Measurements from ENCODE around the gene TBC1D5. TPM values are rescaled to one million over a fixed set of nuclear protein-coding genes. Genes with fewer than 3 reads are reported as not detected.

The TBC1D5 gene
- polyA plus RNA-seq, 2 donors: 4.5 to 6.7 TPM

GRCh38 chr3:17553080-17553479 lies 189.4 kb downstream of the TBC1D5 start:
- Histone ChIP-seq H3K9me3 (ENCODE audit: control insufficient read depth in 2 of 2, insufficient read depth in 1 of 2, low read depth in 1 of 2, low read length in 1 of 2) (no peaks in the 10 kb centered on the region), H3K4me3 (ENCODE audit: low read depth in 1 of 2, low read length in 2 of 2) (no peak overlapping the region), H3K4me1 (ENCODE audit: control insufficient read depth in 2 of 2, insufficient read depth in 2 of 2, low read length in 1 of 2) (no peaks in the 10 kb centered on the region), H3K36me3 (ENCODE audit: control insufficient read depth in 2 of 2, insufficient read depth in 2 of 2, low read length in 1 of 2) (no peaks in the 10 kb centered on the region), H3K27ac (ENCODE audit: low read depth in 2 of 2, low read length in 1 of 2) (no peak overlapping the region), H3K27me3 (ENCODE audit: control insufficient read depth in 1 of 2, insufficient read depth in 2 of 2, low read length in 2 of 2) (no peaks in the 10 kb centered on the region)
- WGBS, 2 donors: 57 to 81% methylated on average over 1 of the region's 1 CpG

- Histone ChIP-seq H3K9me3 (ENCODE audit: control insufficient read depth in 2 of 2, insufficient read depth in 1 of 2, low read depth in 1 of 2, low read length in 1 of 2) (no peaks in the 10 kb centered on the region), H3K27me3 (ENCODE audit: control insufficient read depth in 1 of 2, insufficient read depth in 2 of 2, low read length in 2 of 2) (no peaks in the 10 kb centered on the region), H3K27ac (ENCODE audit: low read depth in 2 of 2, low read length in 1 of 2) (no peak overlapping the region), H3K4me3 (ENCODE audit: low read depth in 1 of 2, low read length in 2 of 2) (no peak overlapping the region), H3K36me3 (ENCODE audit: control insufficient read depth in 2 of 2, insufficient read depth in 2 of 2, low read length in 1 of 2) (no peaks in the 10 kb centered on the region), H3K4me1 (ENCODE audit: control insufficient read depth in 2 of 2, insufficient read depth in 2 of 2, low read length in 1 of 2) (no peaks in the 10 kb centered on the region)
Observed at GRCh38 chr3:17552351-17552750, 190.1 kb downstream of the TBC1D5 start.

GRCh38 chr3:17551895-17552294 lies 190.5 kb downstream of the TBC1D5 start:
- Histone ChIP-seq H3K4me3 (ENCODE audit: low read depth in 1 of 2, low read length in 2 of 2) (no peak overlapping the region), H3K27ac (ENCODE audit: low read depth in 2 of 2, low read length in 1 of 2) (no peak overlapping the region), H3K9me3 (ENCODE audit: control insufficient read depth in 2 of 2, insufficient read depth in 1 of 2, low read depth in 1 of 2, low read length in 1 of 2) (no peaks in the 10 kb centered on the region), H3K27me3 (ENCODE audit: control insufficient read depth in 1 of 2, insufficient read depth in 2 of 2, low read length in 2 of 2) (no peaks in the 10 kb centered on the region), H3K4me1 (ENCODE audit: control insufficient read depth in 2 of 2, insufficient read depth in 2 of 2, low read length in 1 of 2) (no peaks in the 10 kb centered on the region), H3K36me3 (ENCODE audit: control insufficient read depth in 2 of 2, insufficient read depth in 2 of 2, low read length in 1 of 2) (no peaks in the 10 kb centered on the region)
- WGBS, 2 donors: 82 to 86% methylated on average over 1 of the region's 1 CpG

DNA sequence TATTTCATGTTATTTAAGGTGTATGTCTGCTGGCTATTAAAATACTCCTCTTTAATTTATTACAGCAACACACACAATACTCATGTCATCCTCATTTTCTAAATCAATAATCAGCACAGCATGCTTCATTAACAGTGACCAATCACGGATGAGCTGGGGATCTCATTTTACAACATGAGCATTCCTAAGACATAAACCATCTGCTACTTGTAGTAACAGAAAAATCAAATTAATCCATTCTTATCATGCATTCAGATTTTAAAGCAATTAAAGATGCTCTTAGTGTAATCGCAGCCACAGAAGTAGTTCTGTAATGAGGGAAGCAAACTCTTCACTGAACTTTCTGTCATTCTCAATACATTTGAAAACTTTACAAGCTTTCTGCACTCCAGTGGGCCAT lies 191.1 kb downstream of the TBC1D5 start:
- H3K9me3 ChIP-seq (ENCODE audit: control insufficient read depth in 2 of 2, insufficient read depth in 1 of 2, low read depth in 1 of 2, low read length in 1 of 2): no peaks in the 10 kb centered on the region
- WGBS, 2 donors: 73 to 82% methylated on average over 2 of the region's 2 CpGs
- H3K36me3 ChIP-seq (ENCODE audit: control insufficient read depth in 2 of 2, insufficient read depth in 2 of 2, low read length in 1 of 2): no peaks in the 10 kb centered on the region
- H3K27ac ChIP-seq (ENCODE audit: low read depth in 2 of 2, low read length in 1 of 2): no peak overlapping the region
- H3K4me1 ChIP-seq (ENCODE audit: control insufficient read depth in 2 of 2, insufficient read depth in 2 of 2, low read length in 1 of 2): no peaks in the 10 kb centered on the region
- H3K27me3 ChIP-seq (ENCODE audit: control insufficient read depth in 1 of 2, insufficient read depth in 2 of 2, low read length in 2 of 2): no peaks in the 10 kb centered on the region
- no peak overlapping the region for H3K4me3 ChIP-seq (ENCODE audit: low read depth in 1 of 2, low read length in 2 of 2)

- Histone ChIP-seq H3K4me1 (ENCODE audit: control insufficient read depth in 2 of 2, insufficient read depth in 2 of 2, low read length in 1 of 2) (no peaks in the 10 kb centered on the region), H3K9me3 (ENCODE audit: control insufficient read depth in 2 of 2, insufficient read depth in 1 of 2, low read depth in 1 of 2, low read length in 1 of 2) (no peaks in the 10 kb centered on the region), H3K4me3 (ENCODE audit: low read depth in 1 of 2, low read length in 2 of 2) (no peak overlapping the region), H3K27me3 (ENCODE audit: control insufficient read depth in 1 of 2, insufficient read depth in 2 of 2, low read length in 2 of 2) (no peaks in the 10 kb centered on the region), H3K36me3 (ENCODE audit: control insufficient read depth in 2 of 2, insufficient read depth in 2 of 2, low read length in 1 of 2) (no peaks in the 10 kb centered on the region), H3K27ac (ENCODE audit: low read depth in 2 of 2, low read length in 1 of 2) (no peak overlapping the region)
Observed at GRCh38 chr3:17550624-17551023, 191.8 kb downstream of the TBC1D5 start.

DNA sequence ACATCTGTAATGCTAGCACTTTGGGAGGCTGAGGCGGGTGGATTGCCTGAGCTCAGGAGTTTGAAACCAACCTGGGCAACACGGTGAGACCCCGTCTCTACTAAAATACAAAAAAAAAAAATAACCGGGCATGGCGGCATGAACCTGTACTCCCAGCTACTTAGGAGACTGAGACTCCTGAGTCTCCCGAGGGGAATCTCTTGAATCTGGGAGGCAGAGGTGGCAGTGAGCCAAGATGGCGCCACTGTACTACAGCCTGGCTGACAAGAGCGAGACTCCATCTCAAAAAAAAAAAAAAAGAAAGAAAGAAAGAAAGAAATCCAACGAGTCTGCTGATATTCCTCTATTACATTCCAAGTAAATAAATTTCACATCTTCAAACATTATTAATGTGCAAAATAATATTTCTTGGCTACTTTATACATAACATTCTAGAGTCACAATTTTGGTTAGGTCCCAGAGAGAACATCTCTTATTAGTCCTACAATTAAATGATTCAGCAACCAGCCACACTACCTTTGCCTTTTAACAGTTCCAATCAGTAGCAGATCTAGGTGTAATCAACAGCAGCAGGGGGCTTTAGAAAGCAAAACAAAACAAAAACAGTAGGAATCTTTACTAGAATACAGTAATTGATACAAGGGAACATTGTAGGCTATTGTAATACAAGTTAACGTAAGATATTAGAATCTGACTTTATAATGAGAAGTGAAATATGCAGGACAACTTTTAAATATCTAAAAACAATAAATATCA lies 195.8 kb downstream of the TBC1D5 start:
- Histone ChIP-seq H3K27ac (ENCODE audit: low read depth in 2 of 2, low read length in 1 of 2) (no peak overlapping the region), H3K27me3 (ENCODE audit: control insufficient read depth in 1 of 2, insufficient read depth in 2 of 2, low read length in 2 of 2) (no peaks in the 10 kb centered on the region), H3K4me1 (ENCODE audit: control insufficient read depth in 2 of 2, insufficient read depth in 2 of 2, low read length in 1 of 2) (no peaks in the 10 kb centered on the region), H3K36me3 (ENCODE audit: control insufficient read depth in 2 of 2, insufficient read depth in 2 of 2, low read length in 1 of 2) (no peaks in the 10 kb centered on the region), H3K4me3 (ENCODE audit: low read depth in 1 of 2, low read length in 2 of 2) (no peak overlapping the region), H3K9me3 (ENCODE audit: control insufficient read depth in 2 of 2, insufficient read depth in 1 of 2, low read depth in 1 of 2, low read length in 1 of 2) (no peaks in the 10 kb centered on the region)
- WGBS, 2 donors: 91 to 94% methylated on average over 10 of the region's 10 CpGs

DNA sequence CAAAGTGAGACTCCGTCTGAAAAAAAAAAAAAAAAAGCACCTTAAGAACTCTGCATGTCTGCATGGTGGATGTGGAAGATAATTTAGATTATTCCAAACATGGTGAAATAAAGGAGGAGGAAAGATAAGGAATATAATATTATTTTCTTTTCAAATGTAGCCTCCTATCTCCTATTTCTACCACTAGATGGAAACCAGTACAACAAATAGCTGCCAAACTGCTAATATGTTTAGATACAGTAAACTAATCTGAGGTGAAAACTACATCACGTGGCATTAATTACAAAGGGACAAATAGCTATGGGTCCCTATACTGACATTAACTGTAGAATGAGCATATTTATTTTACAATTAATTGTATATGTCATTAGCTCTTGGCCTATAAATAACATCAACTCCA lies 197.8 kb downstream of the TBC1D5 start:
- H3K27ac ChIP-seq (ENCODE audit: low read depth in 2 of 2, low read length in 1 of 2): no peak overlapping the region
- H3K4me1 ChIP-seq (ENCODE audit: control insufficient read depth in 2 of 2, insufficient read depth in 2 of 2, low read length in 1 of 2): no peaks in the 10 kb centered on the region
- no peaks in the 10 kb centered on the region for H3K36me3 ChIP-seq (ENCODE audit: control insufficient read depth in 2 of 2, insufficient read depth in 2 of 2, low read length in 1 of 2)
- H3K4me3 ChIP-seq (ENCODE audit: low read depth in 1 of 2, low read length in 2 of 2): no peak overlapping the region
- no peaks in the 10 kb centered on the region for H3K9me3 ChIP-seq (ENCODE audit: control insufficient read depth in 2 of 2, insufficient read depth in 1 of 2, low read depth in 1 of 2, low read length in 1 of 2)
- no peaks in the 10 kb centered on the region for H3K27me3 ChIP-seq (ENCODE audit: control insufficient read depth in 1 of 2, insufficient read depth in 2 of 2, low read length in 2 of 2)
- WGBS, 2 donors: 96 to 98% methylated on average over 2 of the region's 2 CpGs

- H3K9me3 ChIP-seq (ENCODE audit: control insufficient read depth in 2 of 2, insufficient read depth in 1 of 2, low read depth in 1 of 2, low read length in 1 of 2): no peaks in the 10 kb centered on the region
- no peaks in the 10 kb centered on the region for H3K36me3 ChIP-seq (ENCODE audit: control insufficient read depth in 2 of 2, insufficient read depth in 2 of 2, low read length in 1 of 2)
- no peak overlapping the region for H3K27ac ChIP-seq (ENCODE audit: low read depth in 2 of 2, low read length in 1 of 2)
- no peaks in the 10 kb centered on the region for H3K4me1 ChIP-seq (ENCODE audit: control insufficient read depth in 2 of 2, insufficient read depth in 2 of 2, low read length in 1 of 2)
- H3K27me3 ChIP-seq (ENCODE audit: control insufficient read depth in 1 of 2, insufficient read depth in 2 of 2, low read length in 2 of 2): no peaks in the 10 kb centered on the region
- 83 to 93% methylated on average over 1 of the region's 1 CpG for WGBS, 2 donors
- no peak overlapping the region for H3K4me3 ChIP-seq (ENCODE audit: low read depth in 1 of 2, low read length in 2 of 2)
Observed at GRCh38 chr3:17542591-17542990, 199.8 kb downstream of the TBC1D5 start.

GRCh38 chr3:17539436-17539835 lies 203.0 kb downstream of the TBC1D5 start:
- 95 to 96% methylated on average over 3 of the region's 3 CpGs for WGBS, 2 donors
- Histone ChIP-seq H3K9me3 (ENCODE audit: control insufficient read depth in 2 of 2, insufficient read depth in 1 of 2, low read depth in 1 of 2, low read length in 1 of 2) (no peaks in the 10 kb centered on the region), H3K27ac (ENCODE audit: low read depth in 2 of 2, low read length in 1 of 2) (no peak overlapping the region), H3K4me3 (ENCODE audit: low read depth in 1 of 2, low read length in 2 of 2) (no peak overlapping the region), H3K27me3 (ENCODE audit: control insufficient read depth in 1 of 2, insufficient read depth in 2 of 2, low read length in 2 of 2) (no peaks in the 10 kb centered on the region), H3K36me3 (ENCODE audit: control insufficient read depth in 2 of 2, insufficient read depth in 2 of 2, low read length in 1 of 2) (no peaks in the 10 kb centered on the region), H3K4me1 (ENCODE audit: control insufficient read depth in 2 of 2, insufficient read depth in 2 of 2, low read length in 1 of 2) (no peaks in the 10 kb centered on the region)

DNA sequence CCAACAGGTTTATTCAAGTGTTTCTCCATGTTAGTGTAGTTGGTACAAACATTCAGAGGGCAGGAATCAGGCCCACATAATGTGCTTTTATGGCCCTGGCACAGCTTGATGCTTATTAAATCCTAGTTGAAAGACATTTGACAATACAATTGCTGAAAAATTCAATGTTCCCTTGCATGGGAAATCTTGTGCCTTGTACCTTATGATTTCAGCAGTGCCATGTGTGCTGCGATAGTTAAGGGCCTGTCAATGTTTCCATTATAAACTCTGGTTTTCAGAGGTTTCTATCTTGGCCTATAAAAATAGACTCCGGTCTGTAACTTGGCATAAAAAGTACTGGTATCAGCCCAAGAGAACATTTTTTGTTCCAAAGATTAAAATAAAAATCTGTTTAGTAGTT lies 207.2 kb downstream of the TBC1D5 start:
- H3K4me1 ChIP-seq (ENCODE audit: control insufficient read depth in 2 of 2, insufficient read depth in 2 of 2, low read length in 1 of 2): no peaks in the 10 kb centered on the region
- H3K27me3 ChIP-seq (ENCODE audit: control insufficient read depth in 1 of 2, insufficient read depth in 2 of 2, low read length in 2 of 2): no peaks in the 10 kb centered on the region
- no peaks in the 10 kb centered on the region for H3K36me3 ChIP-seq (ENCODE audit: control insufficient read depth in 2 of 2, insufficient read depth in 2 of 2, low read length in 1 of 2)
- H3K4me3 ChIP-seq (ENCODE audit: low read depth in 1 of 2, low read length in 2 of 2): no peak overlapping the region
- no peaks in the 10 kb centered on the region for H3K9me3 ChIP-seq (ENCODE audit: control insufficient read depth in 2 of 2, insufficient read depth in 1 of 2, low read depth in 1 of 2, low read length in 1 of 2)
- WGBS, 2 donors: 63 to 70% methylated on average over 2 of the region's 2 CpGs
- no peak overlapping the region for H3K27ac ChIP-seq (ENCODE audit: low read depth in 2 of 2, low read length in 1 of 2)
